ENCODE data around the gene C4BPB.
A peak's percentile ranks its signal among the peaks of the same experiment; 100 is the strongest.

The C4BPB gene

DNA sequence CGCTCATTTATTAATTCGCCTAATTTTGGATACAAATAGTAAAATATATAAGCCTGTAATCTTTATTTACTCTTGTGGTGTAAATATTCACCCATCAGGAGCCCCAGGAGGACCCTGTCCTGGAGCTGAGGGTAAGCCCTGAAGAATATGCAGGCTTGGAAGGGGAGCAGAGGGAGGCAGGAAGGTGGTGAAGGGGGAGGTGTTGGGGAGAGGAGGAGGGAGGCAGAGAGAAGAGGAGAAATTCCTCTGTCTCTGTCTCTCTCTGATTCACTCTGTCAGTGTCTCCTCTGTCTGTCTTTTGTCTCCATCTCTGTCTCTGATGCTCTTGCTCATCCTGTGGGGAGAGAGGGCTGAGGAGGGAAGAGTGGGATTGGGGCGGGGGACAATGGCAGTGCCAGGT is 2.8 kb upstream of the C4BPB start:
- no peak for DNase-seq

DNA sequence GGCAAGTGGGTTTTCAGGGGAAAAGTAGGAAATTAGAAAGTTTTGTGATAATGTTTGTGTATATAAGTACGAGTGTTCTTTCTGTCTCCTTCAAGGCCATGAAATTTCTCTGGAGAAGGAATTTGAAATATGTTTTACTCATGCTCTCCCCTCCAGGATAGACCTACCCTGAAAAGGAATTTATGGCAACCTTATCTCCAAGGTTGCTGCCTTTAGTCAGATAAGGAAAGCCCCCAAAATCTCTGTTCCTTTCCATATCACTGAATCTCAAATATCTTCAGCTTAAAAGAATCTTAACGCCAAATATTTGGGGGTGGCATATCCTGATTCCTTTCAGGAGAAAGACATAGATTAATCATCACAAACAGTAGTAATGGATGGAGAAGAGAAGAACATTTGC is 499 bp upstream of the C4BPB start:
- DNase-seq = peak; percentile 30

DNA sequence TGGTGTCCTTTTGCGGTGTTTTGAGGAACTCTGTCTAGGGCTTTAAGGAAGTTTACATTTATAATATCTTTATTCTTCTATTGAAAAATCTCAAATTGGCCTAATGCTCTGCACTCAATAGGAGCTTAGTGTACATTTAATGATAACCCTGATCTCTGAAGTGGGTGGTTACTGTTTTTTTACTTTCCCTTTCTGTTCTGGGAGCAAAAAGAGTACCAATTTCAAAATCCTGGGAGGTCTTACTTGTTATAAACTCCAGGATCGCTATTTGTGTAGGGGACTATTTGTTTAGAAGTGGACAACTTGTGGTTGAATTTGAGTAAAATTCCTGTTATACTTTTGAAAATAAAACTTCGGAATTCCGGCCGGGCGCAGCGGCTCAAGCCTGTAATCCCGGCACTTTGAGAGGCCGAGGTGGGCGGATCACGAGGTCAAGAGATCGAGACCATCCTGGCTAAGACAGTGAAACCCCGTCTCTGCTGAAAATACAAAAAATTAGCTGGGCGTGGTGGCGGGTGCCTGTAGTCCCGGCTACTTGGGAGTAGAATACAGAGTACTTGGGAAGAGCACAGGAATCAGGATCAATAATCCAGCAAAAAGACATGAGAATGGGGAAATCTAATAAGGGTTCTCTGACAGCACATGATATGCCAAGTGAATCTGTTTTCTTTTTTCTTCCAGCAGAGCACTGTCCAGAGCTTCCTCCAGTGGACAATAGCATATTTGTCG is 1.1 kb downstream of the C4BPB start:
- no peak for DNase-seq

DNA sequence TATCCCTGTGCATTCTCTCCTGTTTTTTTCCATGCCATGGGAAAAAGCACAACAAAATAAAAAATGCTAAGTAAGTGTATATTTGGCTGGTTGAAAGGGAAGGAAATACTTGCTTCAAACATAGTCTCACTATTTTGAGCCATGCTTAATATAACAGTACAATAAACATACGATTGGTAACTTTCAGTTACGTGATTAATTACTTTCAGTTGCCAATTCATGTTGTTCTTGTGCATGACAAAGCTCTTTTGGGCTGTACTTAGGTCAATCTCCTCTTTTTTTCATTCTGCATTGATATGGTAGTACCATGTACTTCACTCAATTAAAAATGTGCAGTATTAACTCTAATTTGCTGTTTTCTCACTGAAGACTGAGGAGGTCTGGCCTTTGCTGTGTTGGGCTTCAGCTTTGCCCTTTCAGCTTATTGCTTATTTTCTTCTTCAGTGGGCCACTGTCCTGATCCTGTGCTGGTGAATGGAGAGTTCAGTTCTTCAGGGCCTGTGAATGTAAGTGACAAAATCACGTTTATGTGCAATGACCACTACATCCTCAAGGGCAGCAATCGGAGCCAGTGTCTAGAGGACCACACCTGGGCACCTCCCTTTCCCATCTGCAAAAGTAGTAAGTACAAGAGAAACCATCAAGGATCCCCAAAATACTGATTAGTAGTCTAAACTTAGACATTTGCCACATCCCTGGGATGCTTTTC is 2.7 kb downstream of the C4BPB start:
- DNase-seq = no peak

DNA sequence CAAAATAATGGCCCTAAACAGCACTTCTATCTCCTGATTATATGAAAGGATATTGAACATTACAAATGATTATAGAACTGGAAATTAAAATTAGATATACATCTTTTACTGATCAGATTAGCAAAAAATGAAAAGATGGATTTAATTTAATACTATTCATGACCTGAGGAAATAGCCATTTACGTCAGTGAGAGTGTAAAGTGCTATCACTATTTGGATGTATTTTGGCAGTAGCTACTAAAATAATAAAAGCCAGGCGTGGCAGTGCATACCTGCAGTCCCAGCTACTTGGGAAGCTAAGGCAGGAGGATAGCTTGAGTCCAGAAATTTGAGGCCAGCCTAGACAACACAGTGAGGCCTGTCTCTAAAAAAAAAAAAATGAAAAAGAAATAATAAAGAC is 5.3 kb downstream of the C4BPB start:
- DNase-seq = no peak

DNA sequence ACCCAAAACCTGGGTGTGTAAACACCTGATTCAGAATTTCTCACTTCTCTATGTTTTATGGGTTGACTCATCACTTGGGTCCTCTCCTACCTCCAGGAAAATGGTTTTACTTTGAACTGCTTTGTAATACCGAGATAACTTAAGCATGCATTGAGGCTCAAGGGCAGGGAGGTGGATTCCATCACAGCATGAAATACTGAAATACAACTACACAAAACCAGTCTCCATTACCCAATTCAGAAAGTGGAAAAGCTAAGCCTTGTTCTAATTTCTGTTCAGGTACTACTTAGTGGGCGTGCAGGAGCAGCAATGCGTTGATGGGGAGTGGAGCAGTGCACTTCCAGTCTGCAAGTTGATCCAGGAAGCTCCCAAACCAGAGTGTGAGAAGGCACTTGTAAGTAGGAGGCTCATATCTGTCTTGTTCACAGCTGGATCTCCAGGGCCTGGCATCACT is 9.2 kb downstream of the C4BPB start:
- DNase-seq = no peak

DNA sequence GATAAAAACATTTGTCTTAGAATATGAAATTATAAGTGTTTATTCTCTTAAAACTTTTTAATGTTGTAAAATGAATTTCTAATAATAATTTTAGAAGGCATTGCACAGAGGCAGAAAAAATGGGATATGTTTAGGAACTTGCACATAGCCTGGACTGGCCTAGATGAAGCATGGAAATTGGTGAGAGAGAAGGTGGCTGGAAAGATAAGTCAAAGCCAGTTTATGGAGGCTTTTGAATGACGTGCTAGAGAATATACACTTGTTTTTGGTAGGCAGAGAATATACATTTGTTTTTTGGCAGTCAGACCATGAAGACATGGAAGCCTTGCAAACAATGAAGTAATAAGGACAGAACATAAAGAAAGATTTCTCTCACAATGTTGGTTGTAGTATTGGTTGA is 13.1 kb downstream of the C4BPB start:
- DNase-seq = no peak

DNA sequence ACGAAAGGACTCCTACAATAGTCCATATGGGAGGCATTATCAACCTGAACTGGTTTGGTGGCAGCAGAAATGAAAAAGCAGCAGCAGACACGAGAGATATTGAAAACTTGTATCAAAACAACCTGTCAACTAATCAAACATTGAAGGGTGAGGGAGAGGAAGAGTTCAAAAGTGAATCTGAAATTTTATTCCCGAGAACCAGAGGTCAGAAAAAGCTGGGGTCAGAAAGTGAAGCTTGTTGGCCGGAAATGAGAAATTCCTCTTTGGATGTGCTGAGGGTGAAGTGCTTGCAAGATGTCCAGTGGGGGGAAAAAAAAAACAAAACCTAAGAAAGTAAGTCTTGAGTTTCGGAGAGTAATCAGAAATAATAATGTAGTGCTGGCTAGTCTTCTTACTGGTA is 13.5 kb downstream of the C4BPB start:
- DNase-seq = no peak

DNA sequence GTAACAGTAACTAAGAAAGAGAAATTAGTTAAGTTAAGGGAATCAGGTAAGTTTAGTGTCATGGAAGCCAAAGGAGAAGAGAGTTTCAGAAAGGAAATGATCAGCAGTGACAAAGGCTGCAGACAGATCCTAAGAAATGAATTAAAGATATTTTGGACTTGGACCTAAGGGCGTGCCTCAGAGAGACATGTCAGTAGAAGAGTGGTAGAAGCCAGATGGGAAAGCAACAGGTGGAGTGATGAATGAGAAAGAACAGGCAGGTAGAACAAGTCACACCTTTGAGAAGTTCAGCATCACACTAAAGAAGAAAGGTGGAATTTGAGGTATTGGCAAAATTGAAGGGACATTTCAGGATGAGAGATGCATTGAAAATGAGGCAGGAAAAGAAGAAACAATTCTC is 14.0 kb downstream of the C4BPB start:
- no peak for DNase-seq

DNA sequence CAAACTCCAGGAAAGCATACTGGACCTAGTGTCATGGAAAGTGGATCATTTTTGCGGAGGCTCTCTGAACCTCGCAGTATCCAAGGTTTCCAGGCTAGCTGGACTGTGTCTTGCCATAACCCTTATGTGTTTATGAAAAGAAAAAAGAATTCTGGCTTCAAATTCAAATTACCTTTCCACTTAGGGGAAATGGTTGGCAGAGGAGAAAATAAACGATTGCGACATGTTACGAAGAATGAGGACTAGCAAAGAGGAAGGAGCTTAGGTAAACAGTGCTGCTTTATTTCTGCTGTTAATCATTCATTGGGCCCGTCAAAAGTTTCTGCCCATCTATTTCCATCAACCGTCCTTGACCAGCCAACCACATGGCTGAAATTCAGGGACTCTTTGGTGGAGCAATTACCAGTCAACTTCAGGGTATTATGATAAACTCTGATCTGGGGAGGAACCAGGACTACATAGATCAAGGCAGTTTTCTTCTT is 15.3 kb downstream of the C4BPB start, which contains the start of gene C4BPA:
C4BPA (plus strand) TSS at position 342 of the 482 bp plus-strand sequence. CDS start 8,793 bp downstream, outside the sequence.
- DNase-seq = no peak

DNA sequence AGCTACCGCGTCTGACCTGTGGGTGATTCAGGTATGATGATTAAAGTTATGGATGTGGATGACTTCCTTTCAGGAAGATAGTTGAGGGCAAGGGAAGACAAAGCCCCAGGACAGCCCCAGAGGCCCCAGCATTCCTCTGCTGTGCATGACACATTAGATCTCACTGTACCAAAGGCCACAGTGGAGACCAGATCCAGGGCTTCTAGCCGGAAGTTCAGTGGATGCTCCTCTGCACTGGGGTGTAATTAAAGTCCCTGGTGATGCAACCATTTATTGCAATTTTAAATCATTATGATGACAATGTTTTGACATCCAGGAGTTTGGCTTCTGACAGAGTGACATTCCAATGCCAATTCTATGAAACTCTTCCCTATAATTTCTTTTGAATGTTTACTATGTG is 20.3 kb downstream of the C4BPB start:
- DNase-seq = no peak

DNA sequence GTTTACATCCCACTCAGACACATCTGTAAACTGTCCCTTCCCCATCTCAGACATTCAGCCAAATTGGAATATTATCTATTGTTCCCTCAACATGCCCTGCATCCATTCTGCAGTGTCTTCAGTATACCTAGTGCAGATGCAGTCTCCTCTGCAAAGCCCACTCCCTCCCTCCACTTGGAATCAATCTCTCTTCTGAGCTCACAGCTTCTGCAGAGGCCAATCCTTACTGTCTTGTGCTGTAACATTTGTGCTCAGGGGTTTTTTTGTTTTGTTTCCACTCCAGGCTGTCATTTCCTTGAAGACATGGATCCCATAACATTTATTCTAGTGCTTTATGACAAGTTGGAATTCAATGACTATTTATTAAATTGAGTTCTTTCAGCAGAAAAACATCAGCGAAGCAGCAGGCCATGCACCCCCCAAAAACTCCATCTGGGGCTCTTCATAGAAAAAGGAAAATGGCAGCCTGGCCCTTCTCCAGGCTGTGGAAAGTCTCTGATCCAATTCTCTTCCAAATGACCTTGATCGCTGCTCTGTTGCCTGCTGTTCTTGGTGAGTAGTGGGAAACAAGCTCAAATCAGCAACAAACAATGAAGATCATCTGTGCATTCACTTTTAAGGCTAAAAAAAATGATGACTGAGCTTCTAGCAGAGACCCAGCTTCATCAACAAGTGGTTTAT is 24.1 kb downstream of the C4BPB start:
- no peak for DNase-seq

DNA sequence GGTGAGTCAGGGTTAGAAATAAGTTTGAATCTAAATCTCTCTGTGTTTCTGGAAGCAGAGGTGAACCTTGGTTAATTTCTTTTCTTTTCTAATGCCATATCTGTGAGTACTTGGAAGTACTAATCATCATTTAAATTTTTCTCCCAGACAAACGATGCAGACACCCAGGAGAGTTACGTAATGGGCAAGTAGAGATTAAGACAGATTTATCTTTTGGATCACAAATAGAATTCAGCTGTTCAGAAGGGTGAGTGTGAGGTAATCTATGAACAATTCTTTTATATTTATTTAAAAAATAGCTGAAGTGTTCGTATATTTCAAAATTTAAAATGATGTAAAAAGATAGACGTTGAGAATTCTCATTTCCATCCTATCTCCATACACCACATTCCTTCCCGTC is 26.6 kb downstream of the C4BPB start:
- peak; percentile 42 for DNase-seq

DNA sequence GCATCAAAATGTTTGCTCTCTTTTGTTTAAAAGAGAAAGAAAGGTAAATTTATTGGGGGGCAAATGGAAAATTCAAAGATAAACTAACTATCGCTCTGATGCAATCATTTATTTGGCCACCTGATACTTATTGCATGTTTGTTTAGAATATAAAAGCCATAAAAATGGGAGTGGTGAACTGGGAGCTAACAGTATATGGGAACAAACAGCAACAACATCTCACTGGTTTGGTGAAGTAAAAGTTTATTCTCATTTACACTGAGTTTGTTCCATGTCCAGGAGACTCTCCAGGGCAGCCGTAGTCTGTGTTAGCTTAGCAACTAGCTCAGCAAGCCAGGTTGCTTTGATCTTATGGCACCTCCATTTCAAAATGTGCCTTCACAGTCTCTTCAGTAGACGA is 35.7 kb downstream of the C4BPB start:
- DNase-seq = no peak

DNA sequence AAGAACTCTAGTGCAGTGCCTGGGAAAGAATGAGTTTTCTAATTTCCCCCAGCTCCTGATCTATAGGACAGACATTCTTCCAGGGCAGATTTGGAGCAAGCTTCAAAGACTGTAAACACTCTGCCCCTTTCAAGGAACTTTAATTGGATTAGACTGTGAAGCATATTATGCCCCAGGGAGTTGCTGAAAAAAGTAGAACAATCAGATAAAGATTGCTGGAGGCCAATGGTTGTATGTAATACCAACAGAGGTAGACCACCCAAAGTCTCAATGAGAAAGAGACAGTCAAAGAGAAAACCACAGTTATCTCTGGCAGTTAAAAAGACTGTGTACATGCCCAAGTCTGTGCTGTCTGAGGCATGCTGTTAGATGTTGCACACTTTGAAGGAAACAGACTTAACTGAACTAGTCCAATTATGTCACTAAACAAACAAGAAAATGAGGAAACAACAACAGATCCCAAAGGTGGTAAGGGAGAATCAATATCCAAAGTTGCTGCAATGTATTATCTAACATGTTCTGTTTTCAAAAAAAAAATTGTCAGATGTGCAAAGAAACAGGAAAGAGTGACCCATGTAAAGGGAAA is 39.8 kb downstream of the C4BPB start:
- no peak for DNase-seq

DNA sequence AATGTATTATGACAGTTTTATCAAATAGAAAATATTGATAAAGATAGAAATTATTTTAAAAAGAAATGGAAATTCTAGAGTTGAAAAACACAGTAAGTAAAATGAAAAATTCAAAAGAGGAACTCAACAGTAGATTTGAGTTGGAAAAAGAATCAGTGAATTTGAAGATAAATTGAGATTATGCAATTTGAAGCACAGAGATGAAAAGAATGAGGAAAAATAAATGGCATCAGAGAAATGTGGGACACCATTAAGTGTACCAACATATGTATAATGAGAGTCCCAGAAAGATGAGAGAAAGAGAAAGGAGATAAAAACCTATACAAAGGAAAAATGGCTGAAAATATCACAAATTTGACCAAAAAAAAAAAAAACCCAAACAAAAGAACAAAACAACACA is 40.4 kb downstream of the C4BPB start:
- DNase-seq = no peak

DNA sequence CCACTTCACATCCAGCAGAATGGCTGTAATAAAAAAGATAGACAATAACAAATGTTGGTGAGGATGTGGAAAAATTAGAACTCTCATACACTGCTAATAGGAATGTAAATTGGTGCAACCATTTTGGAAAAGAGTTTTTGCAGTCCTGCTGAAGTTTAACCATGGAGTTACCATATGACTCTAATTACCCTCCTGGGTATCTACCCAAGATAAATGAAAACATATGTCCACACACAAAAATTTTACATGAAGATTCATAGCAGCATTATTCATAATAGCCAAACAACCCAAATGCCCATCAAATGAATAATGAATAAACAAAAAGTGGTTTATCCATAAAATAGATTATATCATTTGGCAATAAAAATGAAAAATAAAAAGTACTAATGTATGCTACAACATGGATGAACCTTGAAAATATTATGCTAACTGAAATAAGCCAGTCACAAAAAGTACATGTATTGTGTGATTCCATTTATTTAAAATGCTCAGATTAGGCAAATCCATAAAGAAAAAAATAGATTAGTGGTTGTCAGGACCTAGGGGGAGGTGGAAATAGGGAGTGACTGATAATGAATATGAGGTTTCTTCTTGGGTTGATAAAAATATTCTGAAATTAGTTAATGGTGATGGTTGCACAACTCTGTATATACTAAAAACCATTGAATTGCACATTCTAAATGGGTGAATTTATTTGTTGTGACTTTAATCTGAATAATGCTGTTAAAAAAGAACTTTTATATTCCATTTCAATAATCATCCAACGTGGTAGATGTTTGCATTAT is 41.8 kb downstream of the C4BPB start:
- no peak for DNase-seq

DNA sequence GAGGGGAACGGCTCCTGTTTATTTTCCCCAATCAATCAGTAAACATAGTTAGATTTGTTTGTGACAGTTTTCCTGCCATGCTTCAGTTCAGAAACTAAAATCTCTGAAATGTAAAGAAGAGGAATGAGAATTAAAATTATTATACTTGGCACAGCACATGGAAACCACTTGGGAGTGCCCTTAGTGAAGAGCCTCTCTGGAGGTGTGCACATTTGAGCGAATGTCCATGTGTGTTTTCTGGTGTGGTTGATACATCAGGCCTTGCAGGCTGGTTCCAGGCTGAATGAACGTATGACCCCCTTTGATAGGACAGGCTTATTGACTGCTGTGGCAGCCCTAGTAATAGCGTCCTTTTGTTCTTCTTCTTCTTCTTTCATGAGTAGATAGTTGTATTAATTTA is 42.5 kb downstream of the C4BPB start:
- DNase-seq = no peak

DNA sequence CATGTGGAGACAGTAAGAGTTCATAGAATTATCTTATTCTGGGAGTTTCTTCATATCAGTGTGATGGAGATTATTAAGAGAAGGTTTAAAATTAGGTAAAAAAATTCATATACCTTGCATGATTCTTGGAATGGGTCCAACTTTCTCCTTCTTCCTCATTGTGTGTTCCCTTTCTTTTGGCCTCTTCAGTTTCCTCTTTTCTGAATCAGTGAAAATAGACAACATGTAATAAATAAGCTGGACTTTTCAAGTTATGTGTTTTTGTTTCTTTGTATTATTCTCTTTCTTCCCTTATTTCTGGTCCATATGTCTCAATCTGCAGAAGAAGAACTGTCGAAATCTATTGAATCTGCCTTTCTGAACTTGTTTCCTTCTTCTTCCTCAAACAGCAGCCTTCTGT is 45.9 kb downstream of the C4BPB start:
- no peak for DNase-seq

DNA sequence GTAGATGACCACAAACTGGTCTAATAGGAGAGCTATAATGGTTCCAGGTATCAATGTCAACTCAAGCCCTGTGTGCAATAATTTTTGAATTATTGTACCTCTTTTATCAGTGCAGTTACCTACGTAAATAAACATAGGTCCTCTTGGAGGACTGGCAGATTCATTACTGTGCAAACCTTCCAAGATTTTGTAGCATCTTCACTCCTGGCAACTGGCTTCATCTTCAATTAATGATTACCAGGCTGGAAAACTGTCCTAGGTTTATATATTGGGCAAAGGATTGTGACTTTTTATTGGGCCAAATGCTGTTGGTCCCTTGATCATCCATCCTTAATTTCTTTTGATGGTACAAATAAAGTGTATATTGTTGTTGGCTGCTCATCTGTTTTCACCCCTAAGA is 51.0 kb downstream of the C4BPB start:
- DNase-seq = no peak

DNA sequence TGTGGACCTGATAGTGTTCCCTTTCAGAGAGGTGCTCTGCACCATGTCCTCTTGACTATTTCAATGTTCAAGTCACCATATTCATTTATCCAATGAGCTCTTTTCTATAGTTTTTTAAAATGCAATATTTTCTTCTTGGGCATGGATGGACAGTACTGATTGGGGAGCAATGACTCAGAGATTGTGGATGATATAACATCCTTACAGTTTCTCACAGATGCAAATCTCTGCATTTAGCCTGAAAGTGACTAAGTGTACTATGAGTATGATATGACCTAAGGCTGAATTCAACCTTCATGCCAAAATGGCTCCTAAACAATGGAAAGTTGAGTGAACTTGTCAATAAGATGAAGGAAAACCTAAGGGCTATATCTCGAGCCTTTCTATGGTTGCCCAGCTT is 51.9 kb downstream of the C4BPB start:
- DNase-seq = no peak

DNA sequence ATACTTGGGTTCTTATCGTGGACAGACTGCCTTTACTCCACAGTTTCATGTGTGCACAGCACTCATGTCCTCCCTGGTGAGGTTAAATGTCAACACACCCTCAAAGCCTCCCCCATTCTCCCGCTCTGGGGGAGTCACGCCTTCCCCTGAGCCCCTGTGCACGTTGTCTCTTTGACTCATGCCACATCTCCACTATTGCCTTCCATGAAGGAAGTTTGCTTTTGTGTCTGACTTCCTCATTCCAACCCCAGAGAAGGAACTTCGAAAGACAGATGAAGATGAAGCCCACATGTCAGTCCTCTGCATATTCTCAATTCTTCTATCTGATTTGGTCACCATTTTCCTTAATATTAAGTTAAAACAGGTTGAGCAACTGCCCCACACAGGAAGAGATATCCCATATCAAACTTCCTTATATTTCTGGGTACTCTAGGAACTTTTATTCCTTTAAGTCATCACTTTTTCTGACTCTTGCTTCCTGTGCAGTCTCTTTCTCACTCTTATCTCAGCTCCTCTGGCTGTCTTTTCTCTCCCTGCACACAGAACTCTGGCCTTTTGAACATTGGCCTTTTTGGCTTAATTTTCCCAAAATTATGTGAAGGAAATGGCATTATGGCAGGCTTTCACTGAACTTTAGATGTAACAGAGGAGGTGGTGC is 56.9 kb downstream of the C4BPB start:
- no peak for DNase-seq
